GM19468 (cell line): Measurements from ENCODE around the gene CDKN2AIP.

Source experiments
- ATAC-seq: cut with Tn5 transposase; IDR thresholded peaks from one replicate; pipeline ENCODE4 v1.9.1; 2021; ENCODE audit warnings: mild to moderate bottlenecking, moderate library complexity, moderate number of reproducible peaks; ENCODE audit not compliant: unreplicated experiment; ENCODE audit errors: extremely low read depth

CDKN2AIP gene

DNA sequence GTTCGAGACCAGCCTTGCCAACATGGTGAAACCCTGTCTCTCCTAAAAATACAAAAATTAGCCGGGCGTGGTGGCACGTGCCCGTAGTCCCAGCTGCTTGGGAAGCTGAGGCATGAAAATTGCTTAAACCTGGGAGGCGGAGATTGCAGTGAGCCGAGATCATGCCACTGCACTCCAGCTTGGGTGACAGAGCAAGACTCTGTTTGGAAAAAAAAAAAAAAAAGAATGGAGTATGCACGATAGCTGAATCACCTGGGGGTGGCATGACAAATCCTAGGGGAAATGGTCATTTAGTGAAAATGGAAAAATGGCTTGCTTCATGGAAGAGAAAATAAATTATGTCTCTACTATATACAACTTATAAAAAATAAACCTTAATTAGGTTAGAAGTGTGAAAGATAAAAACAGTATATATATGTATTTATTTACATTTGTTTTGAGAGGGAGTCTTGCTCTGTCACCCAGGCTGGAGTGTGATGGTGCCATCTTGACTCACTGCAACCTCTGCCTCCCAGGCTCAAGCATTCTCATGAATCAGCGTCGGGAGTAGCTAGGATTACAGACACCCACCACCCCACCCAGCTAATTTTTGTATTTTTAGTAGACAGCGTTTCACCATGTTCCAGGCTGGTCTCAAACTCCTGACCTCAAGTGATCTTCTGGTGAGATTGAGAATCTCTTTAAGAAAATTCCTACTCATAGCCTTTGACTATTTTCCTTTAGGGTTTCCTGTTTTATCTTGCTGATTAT lies 41.1 kb downstream of the CDKN2AIP start:
- no peak for ATAC-seq

DNA sequence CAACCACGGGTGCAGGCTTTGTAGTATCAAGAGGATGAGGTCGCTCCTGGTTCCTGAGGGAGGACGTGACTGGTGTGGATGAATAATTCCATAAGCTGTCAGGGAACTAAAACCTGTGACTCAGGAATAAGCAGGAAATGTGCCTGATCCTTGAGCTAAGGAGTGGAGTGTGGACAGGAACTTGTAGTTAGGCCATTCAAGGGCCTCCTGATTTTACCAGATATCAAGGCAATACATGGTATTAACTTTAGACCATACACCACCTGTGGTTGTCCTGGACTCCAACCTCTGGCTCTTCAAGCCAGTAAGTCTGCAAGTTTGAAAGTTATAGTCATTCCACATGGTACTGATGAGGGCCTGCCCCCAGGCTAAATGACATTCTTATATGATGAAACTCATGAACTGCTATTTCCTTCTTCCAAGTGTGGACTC lies 48.4 kb downstream of the CDKN2AIP start:
- no peak for ATAC-seq

DNA sequence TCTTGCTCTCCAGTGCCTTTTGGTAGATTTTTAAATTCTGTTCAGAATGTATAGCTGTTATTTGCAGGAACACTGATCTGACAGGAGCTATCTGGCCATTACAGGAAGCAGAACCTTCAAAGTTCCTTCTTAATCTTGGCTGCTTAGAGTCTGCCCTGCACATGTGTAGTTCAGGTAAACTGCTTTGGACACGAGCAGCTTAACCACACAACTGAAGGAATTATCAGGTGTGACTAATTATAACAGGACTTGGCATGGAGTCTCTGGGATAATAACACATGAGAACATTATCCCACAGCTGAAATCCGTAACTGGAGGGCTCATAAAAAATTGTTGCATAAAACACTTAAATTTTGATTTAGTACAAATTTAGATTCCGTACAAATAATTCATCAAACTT lies 48.8 kb downstream of the CDKN2AIP start:
- no peak for ATAC-seq

DNA sequence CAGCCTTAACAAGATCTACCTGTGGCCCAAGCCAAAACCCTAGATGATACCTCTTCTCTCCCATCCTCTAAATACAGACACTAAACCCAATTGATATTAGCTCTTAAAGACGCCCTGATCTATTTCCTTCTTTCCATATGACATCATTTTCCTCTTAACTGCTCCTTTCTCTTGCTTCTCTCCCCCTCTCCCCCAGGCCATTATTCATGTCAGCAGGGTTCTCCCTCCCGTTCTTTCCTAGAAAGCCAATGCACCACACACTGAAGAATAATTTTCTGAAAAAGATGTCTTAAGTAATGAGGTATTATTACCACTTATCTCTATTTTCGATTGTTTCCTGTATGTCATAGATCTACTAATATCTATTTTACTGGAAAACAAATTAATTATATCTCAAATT lies 50.7 kb downstream of the CDKN2AIP start:
- ATAC-seq: no peak
